Progenitor cell of endocrine pancreas (in vitro differentiated cells): ENCODE results near the gene BORCS6. TPM values are rescaled to one million over a fixed set of nuclear protein-coding genes. Genes with fewer than 3 reads are reported as not detected.

Experiments used
- DNase-seq: peaks from one replicate; pipeline ENCODE4 v3.0.0; 2021; ENCODE audit warnings: low spot score; ENCODE audit not compliant: unreplicated experiment
- H3K27ac Mint-ChIP-seq: 2 replicates; pipeline ENCODE4 v1.8.0; 2021; ENCODE audit warnings: mild to moderate bottlenecking, moderate library complexity, mixed read lengths
- H3K27me3 Mint-ChIP-seq: 2 replicates; pipeline ENCODE4 v1.8.0; 2021; ENCODE audit warnings: mixed read lengths
- H3K36me3 Mint-ChIP-seq: 2 replicates; pipeline ENCODE4 v1.8.0; 2022; ENCODE audit warnings: mixed read lengths; ENCODE audit not compliant: insufficient read depth
- H3K4me1 Mint-ChIP-seq: 2 replicates; pipeline ENCODE4 v1.8.0; 2021; ENCODE audit warnings: low read depth, mixed read lengths
- H3K4me3 Mint-ChIP-seq: 2 replicates; pipeline ENCODE4 v1.8.0; 2021; ENCODE audit warnings: low read depth, mild to moderate bottlenecking, moderate library complexity, mixed read lengths
- H3K9me3 Mint-ChIP-seq: 2 replicates; pipeline ENCODE4 v1.8.0; 2021; ENCODE audit warnings: low read depth, mixed read lengths
- total RNA-seq: library from RNA; stranded (reverse); gene quantifications from 2 replicates; pipeline ENCODE4 v1.2.1, GENCODE V29; 2021
- TF ChIP-seq, protein P1 (sequence below): fragments of 200-600 bp; sonication (generic); IDR thresholded peaks from one replicate; pipeline ENCODE4 v1.5.0; 2021; ENCODE audit warnings: antibody characterized with exemption, mild to moderate bottlenecking; ENCODE audit not compliant: unreplicated experiment

The BORCS6 gene
- total RNA-seq, 1 donor from 2014 or later = 5.2 TPM

DNA sequence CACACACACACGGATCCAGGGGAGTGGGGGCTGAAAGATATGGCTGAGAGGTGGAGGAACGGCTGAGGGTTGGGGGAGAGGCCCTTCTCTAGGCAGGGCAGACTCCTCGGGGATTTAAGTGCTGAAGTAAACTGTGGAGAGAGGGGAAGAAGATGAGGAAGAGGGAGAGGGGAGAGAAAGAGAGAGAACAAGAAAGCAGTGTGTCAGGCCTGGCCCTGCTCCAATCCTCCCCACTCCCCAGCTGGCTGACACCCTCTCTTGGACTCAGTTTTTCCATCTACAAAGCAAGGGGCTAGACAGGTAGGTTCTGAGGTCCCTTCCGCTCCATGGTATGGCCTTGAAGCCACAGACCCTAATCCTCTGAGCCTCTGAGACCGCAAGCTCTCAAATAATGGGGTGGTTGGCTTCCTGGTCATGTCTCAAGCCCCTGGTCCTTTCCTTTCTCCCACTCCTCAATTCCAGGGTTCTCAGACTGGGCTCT, 29.2 kb downstream of the BORCS6 start:
- H3K9me3 Mint-ChIP-seq = no peaks in the 10 kb centered on the region

DNA sequence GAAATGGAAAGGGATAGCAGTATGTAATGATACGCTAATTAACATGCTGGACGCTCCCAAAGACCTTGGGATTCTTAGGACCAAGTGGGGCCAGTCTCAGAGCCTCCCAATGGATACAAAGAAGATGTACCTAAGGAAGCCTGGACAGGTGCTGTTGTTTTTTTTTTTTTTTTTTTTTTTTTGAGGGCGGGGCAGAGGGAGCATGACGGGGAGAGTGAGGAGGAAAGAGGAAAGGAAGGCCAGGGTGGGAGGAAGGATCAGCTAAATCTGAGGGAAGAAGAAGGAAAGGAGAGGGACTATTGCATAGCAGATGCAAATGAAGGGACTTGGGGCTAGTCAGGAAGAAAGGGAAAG, 29.8 kb downstream of the BORCS6 start:
- no peak for DNase-seq
- Mint-ChIP-seq H3K4me1 (peaks cover 20% of the 10 kb centered on the region), H3K9me3 (no peaks in the 10 kb centered on the region), H3K27me3 (no peaks in the 10 kb centered on the region), H3K27ac (peak overlapping the region; percentile 94), H3K36me3 (peaks cover 9% of the 10 kb centered on the region), H3K4me3 (peak overlapping the region; percentile 44)
- TF ChIP-seq, protein P1, sequence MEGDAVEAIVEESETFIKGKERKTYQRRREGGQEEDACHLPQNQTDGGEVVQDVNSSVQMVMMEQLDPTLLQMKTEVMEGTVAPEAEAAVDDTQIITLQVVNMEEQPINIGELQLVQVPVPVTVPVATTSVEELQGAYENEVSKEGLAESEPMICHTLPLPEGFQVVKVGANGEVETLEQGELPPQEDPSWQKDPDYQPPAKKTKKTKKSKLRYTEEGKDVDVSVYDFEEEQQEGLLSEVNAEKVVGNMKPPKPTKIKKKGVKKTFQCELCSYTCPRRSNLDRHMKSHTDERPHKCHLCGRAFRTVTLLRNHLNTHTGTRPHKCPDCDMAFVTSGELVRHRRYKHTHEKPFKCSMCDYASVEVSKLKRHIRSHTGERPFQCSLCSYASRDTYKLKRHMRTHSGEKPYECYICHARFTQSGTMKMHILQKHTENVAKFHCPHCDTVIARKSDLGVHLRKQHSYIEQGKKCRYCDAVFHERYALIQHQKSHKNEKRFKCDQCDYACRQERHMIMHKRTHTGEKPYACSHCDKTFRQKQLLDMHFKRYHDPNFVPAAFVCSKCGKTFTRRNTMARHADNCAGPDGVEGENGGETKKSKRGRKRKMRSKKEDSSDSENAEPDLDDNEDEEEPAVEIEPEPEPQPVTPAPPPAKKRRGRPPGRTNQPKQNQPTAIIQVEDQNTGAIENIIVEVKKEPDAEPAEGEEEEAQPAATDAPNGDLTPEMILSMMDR = no peak

More for the DNA sequence above, 29.2 kb downstream of the BORCS6 start:
- Mint-ChIP-seq H3K4me1 (peaks cover 20% of the 10 kb centered on the region), H3K4me3 (peak overlapping the region; percentile 79), H3K27me3 (no peaks in the 10 kb centered on the region), H3K27ac (no peak overlapping the region), H3K36me3 (peaks cover 9% of the 10 kb centered on the region)
- DNase-seq = no peak
- TF ChIP-seq, protein P1 = no peak

DNA sequence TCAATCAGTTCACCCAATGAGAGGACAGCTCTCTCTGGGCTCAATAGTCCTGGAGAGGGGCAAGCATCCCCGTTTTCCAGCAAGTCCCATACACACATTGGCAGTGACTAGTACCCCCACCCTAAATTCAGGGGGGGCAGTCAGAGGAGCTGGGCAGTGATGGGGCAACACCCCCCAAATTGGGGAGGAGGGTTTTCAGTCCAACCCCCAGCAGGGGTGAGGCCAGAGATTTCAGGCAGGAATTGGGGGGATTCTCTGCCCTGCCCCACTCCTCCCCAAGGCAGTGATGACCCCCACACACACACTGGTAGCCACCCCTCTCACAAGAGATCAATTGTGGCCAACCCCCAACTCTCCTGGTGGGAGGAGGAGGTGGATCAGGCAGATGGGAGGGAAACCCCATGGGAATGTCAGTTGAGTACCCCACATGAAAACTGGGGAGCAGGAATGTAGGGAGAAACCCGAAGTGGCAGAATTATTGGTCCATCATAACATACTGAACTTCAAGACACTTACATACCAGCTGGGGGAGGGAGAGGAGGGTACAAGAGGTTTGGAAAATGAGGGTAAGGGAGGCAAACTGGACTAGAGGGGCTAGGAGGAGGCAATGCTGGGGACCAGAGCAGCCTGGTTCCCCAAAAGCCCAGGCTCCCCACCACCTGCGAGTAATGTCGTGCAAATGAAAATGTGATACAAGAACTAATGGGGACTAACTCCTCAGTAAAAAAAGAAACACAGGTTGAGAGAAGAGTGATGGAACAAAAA, 30.3 kb downstream of the BORCS6 start:
- no peak for DNase-seq
- no peaks in the 10 kb centered on the region for H3K9me3 Mint-ChIP-seq
- no peaks in the 10 kb centered on the region for H3K27me3 Mint-ChIP-seq
- peak overlapping the region; percentile 51 for H3K4me3 Mint-ChIP-seq
- H3K36me3 Mint-ChIP-seq = peaks cover 9% of the 10 kb centered on the region
- H3K27ac Mint-ChIP-seq = peak overlapping the region; percentile 94
- H3K4me1 Mint-ChIP-seq = peaks cover 22% of the 10 kb centered on the region
- TF ChIP-seq, protein P1 = no peak

DNA sequence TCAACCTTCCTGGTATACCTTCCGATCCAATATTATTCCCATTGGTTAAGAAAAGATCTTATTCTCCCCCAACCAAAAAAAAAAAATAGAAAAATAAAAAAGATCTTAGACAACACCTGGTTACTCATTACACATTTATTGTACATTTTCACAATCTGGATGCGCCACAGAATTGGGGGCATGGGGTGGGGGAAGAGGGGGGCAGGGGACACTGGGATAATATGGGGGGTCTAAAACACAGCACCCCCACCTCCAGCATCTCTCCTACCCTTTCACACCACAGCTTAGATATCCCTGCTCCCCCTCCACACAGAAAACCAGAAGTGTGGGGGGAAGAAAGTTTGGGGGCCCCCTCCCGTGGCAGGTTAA, 31.0 kb downstream of the BORCS6 start:
- Mint-ChIP-seq H3K4me3 (peak overlapping the region; percentile 29), H3K27ac (peak overlapping the region; percentile 84), H3K4me1 (peaks cover 25% of the 10 kb centered on the region), H3K36me3 (peaks cover 9% of the 10 kb centered on the region), H3K9me3 (no peaks in the 10 kb centered on the region), H3K27me3 (no peaks in the 10 kb centered on the region)
- TF ChIP-seq, protein P1 = no peak
- no peak for DNase-seq

DNA sequence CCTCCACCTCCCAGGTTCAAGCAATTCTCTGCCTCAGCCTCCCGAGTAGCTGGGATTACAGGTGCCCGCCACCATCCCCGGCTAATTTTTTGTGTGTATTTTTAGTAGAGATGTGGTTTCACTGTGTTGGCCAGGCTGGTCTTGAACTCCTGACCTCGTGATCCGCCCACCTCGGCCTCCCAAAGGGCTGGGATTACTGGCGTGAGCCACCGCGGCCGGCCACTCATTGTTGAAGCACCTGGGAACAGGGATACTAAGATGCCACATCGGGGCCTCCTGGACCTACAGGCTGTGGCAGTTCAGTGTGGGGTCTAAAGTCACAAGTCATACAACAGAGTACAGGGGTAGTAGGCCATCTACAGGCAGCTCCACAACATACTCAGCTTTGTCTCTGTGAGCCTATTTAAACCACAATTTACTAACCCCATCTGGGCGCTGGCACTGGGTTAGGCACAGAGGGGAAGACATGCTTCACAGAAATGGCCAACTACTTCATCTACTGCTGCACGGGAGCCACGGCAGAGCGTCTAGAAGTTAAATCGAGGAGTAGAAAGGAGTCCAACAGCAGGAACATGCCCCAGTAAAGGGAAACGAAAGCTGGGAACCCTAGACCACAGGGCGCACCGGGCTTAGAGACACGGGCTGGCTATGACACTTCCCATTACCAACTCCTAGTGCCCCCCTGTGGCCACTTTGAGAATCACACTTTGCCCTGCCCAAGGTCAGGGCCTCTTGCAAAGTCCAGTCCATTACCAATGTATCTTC, 31.5 kb downstream of the BORCS6 start:
- peaks cover 9% of the 10 kb centered on the region for H3K36me3 Mint-ChIP-seq
- TF ChIP-seq, protein P1 = peak; percentile 82
- H3K9me3 Mint-ChIP-seq = no peaks in the 10 kb centered on the region
- peak overlapping the region; percentile 29 for H3K4me3 Mint-ChIP-seq
- no peaks in the 10 kb centered on the region for H3K27me3 Mint-ChIP-seq
- peaks cover 25% of the 10 kb centered on the region for H3K4me1 Mint-ChIP-seq
- peak overlapping the region; percentile 84 for H3K27ac Mint-ChIP-seq
- DNase-seq = peak; percentile 89
